Measurements from ENCODE around the gene ABCB9. TPM values are rescaled to one million over a fixed set of nuclear protein-coding genes. Genes with fewer than 3 reads are reported as not detected.

The ABCB9 gene
- total and polyA plus RNA-seq, 2 donors (not counting 1 experiment from before 2014, with no cell fraction given), result 2.1 to 3.7 TPM

DNA sequence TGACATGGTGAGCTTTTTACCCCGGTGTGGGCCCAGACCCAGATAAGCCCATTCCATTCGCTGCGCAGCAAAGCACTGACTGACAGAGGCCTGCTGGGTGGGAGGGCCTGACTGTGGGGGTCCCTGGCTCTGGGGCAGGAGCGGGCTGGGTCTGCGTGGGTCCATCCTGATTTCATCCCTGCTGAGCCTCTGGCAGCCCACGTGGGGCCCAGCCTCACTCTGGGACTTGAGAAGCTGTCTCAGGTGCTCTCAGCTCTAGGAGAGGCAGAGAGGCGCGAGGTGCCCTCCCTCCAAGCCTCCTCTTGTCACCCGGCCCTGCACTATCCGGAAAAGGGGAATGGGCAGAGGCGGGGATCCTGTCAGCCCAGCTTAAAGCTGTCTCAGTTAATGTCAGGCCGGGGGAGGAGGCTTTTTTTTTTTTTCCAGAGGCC, 927 bp downstream of the ABCB9 start:
- H3K79me2 ChIP-seq (ENCODE audit: control insufficient read depth, insufficient read depth, low read length), result no peaks in the 10 kb centered on the region
- no peak overlapping the region for H2AFZ ChIP-seq (ENCODE audit: insufficient read depth, low read depth, low read length, poor library complexity, severe bottlenecking)
- H3K27ac ChIP-seq (ENCODE audit: low read length in 2 of 2), result no peak overlapping the region
- DNase-seq, result no peak
- peak overlapping the region; percentile 35 for H3K4me3 Mint-ChIP-seq
- H3K27me3 ChIP-seq (replicated peaks in 1 of 4; ENCODE audit: control extremely low read depth in 1 of 4, control insufficient read depth in 3 of 4, insufficient read depth in 4 of 4, low read length in 3 of 4), result no peaks in the 10 kb centered on the region
- ChIA-PET CTCF (no interaction called here), POLR2A (interaction anchor here (1.2 kb wide), 1 partner anchor 15 kb away, joined by 3 read pairs; the partner anchor contains the start of gene ARL6IP4)
- H3K9ac ChIP-seq (ENCODE audit: low read length), result no peak overlapping the region
- no peaks in the 10 kb centered on the region for H3K9me3 Mint-ChIP-seq (ENCODE audit: insufficient read depth)
- H3K4me3 ChIP-seq (ENCODE audit: control extremely low read depth in 1 of 5, extremely low read depth in 1 of 5, insufficient read depth in 1 of 5, low read depth in 2 of 5, low read length in 4 of 5), result peak overlapping the region in 1 of 5 experiments; percentile 68
- no peak overlapping the region for H3K27ac Mint-ChIP-seq
- peak overlapping the region; percentile 98 for H3K4me2 ChIP-seq (replicated peaks; ENCODE audit: low read depth, low read length, poor library complexity, severe bottlenecking)
- intact Hi-C loops (cut with micrococcal nuclease), result no loop called here
- no peak for ATAC-seq (ENCODE audit: low read depth)
- H3K4me1 ChIP-seq (ENCODE audit: control insufficient read depth in 2 of 2, insufficient read depth in 2 of 2, low read length in 2 of 2), result peaks cover 8 to 14% of the 10 kb centered on the region in 2 donors
- no peaks in the 10 kb centered on the region for H3K27me3 Mint-ChIP-seq
- no peaks in the 10 kb centered on the region for H4K20me1 ChIP-seq (ENCODE audit: control insufficient read depth, insufficient read depth, low read length, poor library complexity, severe bottlenecking)
- TF ChIP-seq EZH2 (IDR thresholded peaks at IDR 0.05; ENCODE audit: borderline replicate concordance, insufficient read depth, low read depth, low read length, poor library complexity, severe bottlenecking), result no peak
- TF ChIP-seq, protein P1, sequence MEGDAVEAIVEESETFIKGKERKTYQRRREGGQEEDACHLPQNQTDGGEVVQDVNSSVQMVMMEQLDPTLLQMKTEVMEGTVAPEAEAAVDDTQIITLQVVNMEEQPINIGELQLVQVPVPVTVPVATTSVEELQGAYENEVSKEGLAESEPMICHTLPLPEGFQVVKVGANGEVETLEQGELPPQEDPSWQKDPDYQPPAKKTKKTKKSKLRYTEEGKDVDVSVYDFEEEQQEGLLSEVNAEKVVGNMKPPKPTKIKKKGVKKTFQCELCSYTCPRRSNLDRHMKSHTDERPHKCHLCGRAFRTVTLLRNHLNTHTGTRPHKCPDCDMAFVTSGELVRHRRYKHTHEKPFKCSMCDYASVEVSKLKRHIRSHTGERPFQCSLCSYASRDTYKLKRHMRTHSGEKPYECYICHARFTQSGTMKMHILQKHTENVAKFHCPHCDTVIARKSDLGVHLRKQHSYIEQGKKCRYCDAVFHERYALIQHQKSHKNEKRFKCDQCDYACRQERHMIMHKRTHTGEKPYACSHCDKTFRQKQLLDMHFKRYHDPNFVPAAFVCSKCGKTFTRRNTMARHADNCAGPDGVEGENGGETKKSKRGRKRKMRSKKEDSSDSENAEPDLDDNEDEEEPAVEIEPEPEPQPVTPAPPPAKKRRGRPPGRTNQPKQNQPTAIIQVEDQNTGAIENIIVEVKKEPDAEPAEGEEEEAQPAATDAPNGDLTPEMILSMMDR (IDR thresholded peaks at IDR 0.05), result no peak
- H3K4me1 Mint-ChIP-seq, result peaks cover 6% of the 10 kb centered on the region
- no peaks in the 10 kb centered on the region for H3K36me3 ChIP-seq (replicated peaks in 1 of 2; ENCODE audit: control extremely low read depth in 1 of 2, control insufficient read depth in 1 of 2, extremely low read depth in 1 of 2, insufficient read depth in 2 of 2, low read length in 1 of 2)
- WGBS (ENCODE audit: insufficient coverage), result 87% methylated on average over 9 of the region's 12 CpGs
- no peaks in the 10 kb centered on the region for H3K9me3 ChIP-seq (ENCODE audit: control extremely low read depth in 1 of 3, control insufficient read depth in 2 of 3, insufficient read depth in 1 of 3, low read length in 2 of 3)

DNA sequence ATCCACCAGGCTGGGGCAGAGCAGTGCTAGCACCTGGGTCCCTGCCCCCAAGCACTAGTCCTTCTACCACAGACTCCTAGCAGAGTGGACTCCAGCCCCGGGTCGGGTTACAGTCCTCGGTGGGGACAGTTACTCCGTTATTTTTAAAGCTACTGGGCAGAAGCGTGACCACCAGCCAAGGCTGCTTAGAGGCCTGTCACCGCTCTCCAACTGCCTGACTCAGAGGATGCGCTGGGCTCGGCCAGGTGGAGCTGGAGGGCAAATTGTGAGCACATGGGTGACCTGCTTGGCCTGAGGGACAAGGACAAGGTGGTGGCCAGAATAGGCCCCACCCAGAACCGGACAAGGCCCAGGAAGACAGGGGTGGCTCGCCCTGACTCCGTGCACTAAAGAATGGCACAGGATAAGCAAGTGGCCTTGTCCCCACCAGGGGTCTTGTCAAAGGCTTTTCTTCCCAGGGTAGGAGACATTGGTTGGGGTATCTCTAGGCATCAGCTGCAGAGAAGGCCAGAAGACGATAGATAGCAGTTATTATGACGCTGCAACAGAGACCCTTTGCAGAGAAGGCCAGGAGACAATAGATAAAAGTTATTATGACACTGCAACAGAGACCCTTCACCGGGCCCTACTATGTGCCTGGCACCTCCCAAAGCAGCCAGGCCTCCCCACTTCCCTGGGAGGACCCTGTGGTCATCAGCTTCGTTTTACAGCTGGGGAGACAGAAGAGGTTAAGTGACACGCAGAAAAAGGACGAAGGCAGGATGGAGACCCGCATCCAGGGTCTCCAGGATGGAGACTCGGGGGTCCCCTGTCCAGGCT, 1.6 kb downstream of the ABCB9 start:
- DNase-seq, result no peak
- Mint-ChIP-seq H3K27ac (no peak overlapping the region), H3K9me3 (ENCODE audit: insufficient read depth) (no peaks in the 10 kb centered on the region), H3K4me1 (peaks cover 6% of the 10 kb centered on the region), H3K4me3 (peak overlapping the region; percentile 35), H3K27me3 (no peaks in the 10 kb centered on the region)
- peaks cover 8 to 14% of the 10 kb centered on the region in 2 donors for H3K4me1 ChIP-seq (ENCODE audit: control insufficient read depth in 2 of 2, insufficient read depth in 2 of 2, low read length in 2 of 2)
- 97% methylated on average over 19 of the region's 19 CpGs for WGBS (ENCODE audit: insufficient coverage)
- no peaks in the 10 kb centered on the region for H3K27me3 ChIP-seq (replicated peaks in 1 of 4; ENCODE audit: control extremely low read depth in 1 of 4, control insufficient read depth in 3 of 4, insufficient read depth in 4 of 4, low read length in 3 of 4)
- no peak overlapping the region for H2AFZ ChIP-seq (ENCODE audit: insufficient read depth, low read depth, low read length, poor library complexity, severe bottlenecking)
- no peak overlapping the region for H3K27ac ChIP-seq (ENCODE audit: low read length in 2 of 2)
- ChIA-PET POLR2A (no interaction called here), CTCF (no interaction called here)
- H3K9me3 ChIP-seq (ENCODE audit: control extremely low read depth in 1 of 3, control insufficient read depth in 2 of 3, insufficient read depth in 1 of 3, low read length in 2 of 3), result no peaks in the 10 kb centered on the region
- no peak overlapping the region for H3K4me2 ChIP-seq (replicated peaks; ENCODE audit: low read depth, low read length, poor library complexity, severe bottlenecking)
- H3K4me3 ChIP-seq (ENCODE audit: control extremely low read depth in 1 of 5, extremely low read depth in 1 of 5, insufficient read depth in 1 of 5, low read depth in 2 of 5, low read length in 4 of 5), result no peak overlapping the region
- intact Hi-C loops (cut with micrococcal nuclease), result no loop called here
- no peaks in the 10 kb centered on the region for H3K79me2 ChIP-seq (ENCODE audit: control insufficient read depth, insufficient read depth, low read length)
- H3K9ac ChIP-seq (ENCODE audit: low read length), result no peak overlapping the region
- TF ChIP-seq EZH2 (IDR thresholded peaks at IDR 0.05; ENCODE audit: borderline replicate concordance, insufficient read depth, low read depth, low read length, poor library complexity, severe bottlenecking), result no peak
- TF ChIP-seq, protein P1 (IDR thresholded peaks at IDR 0.05), result no peak
- no peaks in the 10 kb centered on the region for H3K36me3 ChIP-seq (replicated peaks in 1 of 2; ENCODE audit: control extremely low read depth in 1 of 2, control insufficient read depth in 1 of 2, extremely low read depth in 1 of 2, insufficient read depth in 2 of 2, low read length in 1 of 2)
- H4K20me1 ChIP-seq (ENCODE audit: control insufficient read depth, insufficient read depth, low read length, poor library complexity, severe bottlenecking), result no peaks in the 10 kb centered on the region
- no peak for ATAC-seq (ENCODE audit: low read depth)

Data from B cell (primary cell).